Chondrocyte (in vitro differentiated cells): ENCODE results near the gene BIN1. TPM values are rescaled to one million over a fixed set of nuclear protein-coding genes. Genes with fewer than 3 reads are reported as not detected.

Experiments
- DNase-seq: peaks from one replicate; pipeline ENCODE4 v3.0.0; 2021; ENCODE audit warnings: mixed read lengths, low spot score
- H3K27ac Mint-ChIP-seq: one replicate; pipeline ENCODE4 v1.8.0; 2021; ENCODE audit warnings: mild to moderate bottlenecking, moderate library complexity, mixed read lengths; ENCODE audit not compliant: unreplicated experiment
- H3K27me3 Mint-ChIP-seq: 2 replicates; pipeline ENCODE4 v1.8.0; 2021; ENCODE audit warnings: low read depth, mixed read lengths
- H3K36me3 Mint-ChIP-seq: 2 replicates; pipeline ENCODE4 v1.8.0; 2021; ENCODE audit warnings: low read depth, mixed read lengths
- H3K4me1 Mint-ChIP-seq: 2 replicates; pipeline ENCODE4 v1.8.0; 2021; ENCODE audit warnings: low read depth, mild to moderate bottlenecking, mixed read lengths
- H3K4me3 Mint-ChIP-seq: one replicate; pipeline ENCODE4 v1.8.0; 2021; ENCODE audit warnings: mild to moderate bottlenecking, moderate library complexity, mixed read lengths; ENCODE audit not compliant: unreplicated experiment
- H3K9me3 Mint-ChIP-seq: 2 replicates; pipeline ENCODE4 v1.8.0; 2021; ENCODE audit warnings: low read depth, mixed read lengths
- total RNA-seq: library from RNA; stranded (reverse); gene quantifications from 3 replicates; pipeline ENCODE4 v1.2.1, GENCODE V29; 2021
- TF ChIP-seq, protein P1 (sequence below): fragments of 200-600 bp; sonication (generic); IDR thresholded peaks from 2 replicates; pipeline ENCODE4 v1.5.0; 2021; ENCODE audit warnings: antibody characterized with exemption, mild to moderate bottlenecking, moderate library complexity

BIN1 gene
- total RNA-seq, 1 donor from 2014 or later: 64.0 TPM

DNA sequence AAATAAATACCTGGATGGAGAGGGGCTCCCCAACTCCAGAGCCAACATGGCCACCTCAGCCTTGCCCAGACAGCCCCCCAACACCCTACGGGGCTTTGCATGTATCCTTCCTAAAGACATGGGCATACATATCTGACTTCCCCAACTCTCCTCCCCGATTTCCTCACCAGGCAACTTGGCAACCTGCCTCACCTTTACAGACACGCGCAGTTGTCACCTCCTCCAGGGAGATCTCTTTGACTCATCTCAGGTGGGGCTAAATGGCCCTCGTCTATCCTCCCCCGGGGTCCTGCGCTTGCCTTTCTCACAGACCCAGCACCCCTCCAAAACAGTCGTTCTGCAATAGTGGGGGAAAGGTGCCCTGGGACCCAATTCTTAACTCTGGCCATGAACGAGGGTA is 10.6 kb upstream of the BIN1 start:
- Mint-ChIP-seq H3K27me3 (no peaks in the 10 kb centered on the region), H3K36me3 (no peaks in the 10 kb centered on the region), H3K9me3 (no peaks in the 10 kb centered on the region), H3K27ac (no peak overlapping the region), H3K4me3 (no peak overlapping the region), H3K4me1 (no peaks in the 10 kb centered on the region)
- TF ChIP-seq, protein P1, sequence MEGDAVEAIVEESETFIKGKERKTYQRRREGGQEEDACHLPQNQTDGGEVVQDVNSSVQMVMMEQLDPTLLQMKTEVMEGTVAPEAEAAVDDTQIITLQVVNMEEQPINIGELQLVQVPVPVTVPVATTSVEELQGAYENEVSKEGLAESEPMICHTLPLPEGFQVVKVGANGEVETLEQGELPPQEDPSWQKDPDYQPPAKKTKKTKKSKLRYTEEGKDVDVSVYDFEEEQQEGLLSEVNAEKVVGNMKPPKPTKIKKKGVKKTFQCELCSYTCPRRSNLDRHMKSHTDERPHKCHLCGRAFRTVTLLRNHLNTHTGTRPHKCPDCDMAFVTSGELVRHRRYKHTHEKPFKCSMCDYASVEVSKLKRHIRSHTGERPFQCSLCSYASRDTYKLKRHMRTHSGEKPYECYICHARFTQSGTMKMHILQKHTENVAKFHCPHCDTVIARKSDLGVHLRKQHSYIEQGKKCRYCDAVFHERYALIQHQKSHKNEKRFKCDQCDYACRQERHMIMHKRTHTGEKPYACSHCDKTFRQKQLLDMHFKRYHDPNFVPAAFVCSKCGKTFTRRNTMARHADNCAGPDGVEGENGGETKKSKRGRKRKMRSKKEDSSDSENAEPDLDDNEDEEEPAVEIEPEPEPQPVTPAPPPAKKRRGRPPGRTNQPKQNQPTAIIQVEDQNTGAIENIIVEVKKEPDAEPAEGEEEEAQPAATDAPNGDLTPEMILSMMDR: no peak
- DNase-seq: no peak

DNA sequence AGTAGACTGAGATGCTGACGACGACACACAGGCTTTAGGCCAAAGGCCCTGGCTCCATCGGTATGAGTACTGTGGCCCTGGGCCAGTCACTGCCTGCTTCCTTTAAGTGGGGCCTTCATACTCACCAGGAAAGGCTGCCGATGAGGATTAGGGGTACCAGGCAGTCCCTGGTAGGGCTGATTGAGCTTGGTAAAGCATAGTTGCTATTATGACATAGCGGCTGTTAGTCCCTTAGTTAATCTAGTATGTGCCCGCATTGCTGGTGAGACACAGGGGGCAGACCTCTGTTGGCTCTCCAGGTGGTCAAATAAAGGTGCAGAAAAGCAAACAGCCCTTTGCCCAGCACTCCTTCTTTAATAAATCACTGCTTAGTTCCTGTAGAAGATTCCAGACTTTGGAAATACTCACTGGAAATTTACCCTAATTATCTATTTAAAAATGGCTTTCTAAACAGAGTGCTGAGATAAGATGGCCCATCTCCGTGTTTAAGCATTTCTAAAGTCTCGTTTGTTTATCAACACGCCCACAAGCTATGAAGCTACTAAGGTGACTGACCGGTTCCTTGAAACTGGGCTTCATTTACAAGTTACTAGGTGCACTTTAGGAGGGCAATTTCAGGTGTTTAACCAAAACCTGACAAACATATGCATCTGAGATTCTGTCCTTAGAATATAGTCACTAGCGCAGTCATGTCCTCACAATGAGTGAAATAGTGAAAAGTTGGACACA is 8.7 kb upstream of the BIN1 start:
- Mint-ChIP-seq H3K27me3 (no peaks in the 10 kb centered on the region), H3K36me3 (no peaks in the 10 kb centered on the region), H3K27ac (no peak overlapping the region), H3K4me3 (no peak overlapping the region), H3K9me3 (no peaks in the 10 kb centered on the region), H3K4me1 (no peaks in the 10 kb centered on the region)
- no peak for DNase-seq
- TF ChIP-seq, protein P1: no peak

DNA sequence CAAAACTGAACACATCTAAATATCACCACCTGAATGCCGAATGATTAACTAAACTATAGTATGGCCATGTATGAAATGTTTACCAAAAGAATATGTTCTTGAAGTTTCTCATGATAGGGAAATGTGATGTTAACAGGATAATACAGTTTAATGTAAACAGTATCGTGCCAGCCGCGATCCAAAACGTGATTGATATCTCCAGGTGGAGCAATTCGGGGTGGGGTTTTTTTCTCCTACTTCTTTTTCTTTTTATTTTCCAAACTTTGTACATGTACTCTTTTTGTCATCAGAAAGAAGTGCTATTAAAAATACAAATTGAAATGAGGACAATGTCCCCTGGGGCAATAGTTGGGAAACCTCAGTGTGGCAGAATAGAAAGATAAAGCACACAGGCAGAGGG is 4.0 kb upstream of the BIN1 start:
- Mint-ChIP-seq H3K27ac (no peak overlapping the region), H3K27me3 (no peaks in the 10 kb centered on the region), H3K4me3 (no peak overlapping the region), H3K36me3 (no peaks in the 10 kb centered on the region), H3K9me3 (no peaks in the 10 kb centered on the region), H3K4me1 (peaks cover 15% of the 10 kb centered on the region)
- DNase-seq: no peak
- TF ChIP-seq, protein P1: no peak

DNA sequence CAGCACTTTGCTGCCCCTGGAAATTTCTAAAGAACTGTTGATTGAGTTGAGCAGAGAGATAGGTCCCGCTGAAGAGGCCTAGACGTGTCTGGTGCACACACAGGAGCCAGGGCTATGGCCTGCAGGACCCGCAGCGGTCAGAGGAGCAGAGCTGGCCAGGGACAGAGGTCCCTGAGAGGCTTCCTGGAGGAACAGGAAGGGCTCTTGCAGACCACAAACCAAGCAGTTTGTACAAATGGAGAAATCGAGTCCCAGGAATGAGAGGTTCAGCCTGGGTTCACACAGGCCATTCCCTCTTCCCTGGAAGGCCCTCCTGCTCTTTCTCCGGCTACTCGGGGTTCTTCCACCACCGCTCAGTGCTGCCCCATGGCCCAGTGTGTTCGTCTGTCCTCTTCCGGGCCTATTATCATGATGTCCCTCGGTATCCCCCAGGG is 1.2 kb upstream of the BIN1 start:
- TF ChIP-seq, protein P1: no peak
- no peaks in the 10 kb centered on the region for H3K9me3 Mint-ChIP-seq
- H3K27ac Mint-ChIP-seq: no peak overlapping the region
- peak overlapping the region; percentile 12 for H3K4me3 Mint-ChIP-seq
- peaks cover 33% of the 10 kb centered on the region for H3K4me1 Mint-ChIP-seq
- no peaks in the 10 kb centered on the region for H3K27me3 Mint-ChIP-seq
- no peak for DNase-seq
- no peaks in the 10 kb centered on the region for H3K36me3 Mint-ChIP-seq

DNA sequence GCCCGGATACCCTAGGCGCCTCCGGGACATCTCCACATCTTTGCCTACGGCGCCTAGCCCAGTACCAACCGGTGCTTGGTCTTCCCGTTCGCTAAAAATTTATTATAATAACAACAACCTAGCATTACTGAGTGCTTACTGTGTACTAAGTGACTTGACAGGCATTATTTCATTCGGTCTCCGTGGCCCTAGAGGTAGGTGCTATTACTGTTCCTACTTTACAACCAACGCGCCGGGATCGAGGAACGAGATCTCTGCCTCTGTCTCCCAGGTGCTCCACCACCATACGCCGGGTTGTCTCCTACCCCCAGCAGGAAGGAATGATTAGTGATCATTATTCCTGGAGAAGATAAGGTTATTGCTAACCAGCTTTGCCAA is 657 bp upstream of the BIN1 start:
- Mint-ChIP-seq H3K36me3 (no peaks in the 10 kb centered on the region), H3K27me3 (no peaks in the 10 kb centered on the region), H3K27ac (peak overlapping the region; percentile 76), H3K4me3 (peak overlapping the region; percentile 71), H3K9me3 (no peaks in the 10 kb centered on the region), H3K4me1 (peaks cover 36% of the 10 kb centered on the region)
- DNase-seq: no peak
- TF ChIP-seq, protein P1: peak; percentile 57
